Activated T-helper 2 cell treated with anti-CD3 and anti-CD28 coated beads, Interferon-gamma antibody, Interleukin-2, Interleukin-4, amounts not matched to agents 10 μg/mL and 5 μg/mL and 100 μg/mL, durations not matched to agents 14 hours and 24 hours and 36 hours (primary cell): ENCODE data around the gene MYRFL. TPM values are rescaled to one million over a fixed set of nuclear protein-coding genes. Genes with fewer than 3 reads are reported as not detected.
"Not testable (repeated sequence)": the region's sequence is repeated elsewhere in the genome, so short reads cannot be mapped to it uniquely, and the experiment has no call there.

Experiments
- DNase-seq: peaks from one replicate; pipeline ENCODE4 v3.0.0; 2021; ENCODE audit warnings: low spot score
- H3K27ac Mint-ChIP-seq: one replicate; pipeline ENCODE4 v1.8.0; 2021; ENCODE audit warnings: mixed read lengths
- H3K27me3 Mint-ChIP-seq: one replicate; pipeline ENCODE4 v1.8.0; 2021; ENCODE audit warnings: low read depth, mixed read lengths
- H3K36me3 Mint-ChIP-seq: one replicate; pipeline ENCODE4 v1.8.0; 2021; ENCODE audit warnings: low read depth, mixed read lengths
- H3K4me1 Mint-ChIP-seq: one replicate; pipeline ENCODE4 v1.8.0; 2021; ENCODE audit warnings: low read depth, mixed read lengths
- H3K4me3 Mint-ChIP-seq: one replicate; pipeline ENCODE4 v1.8.0; 2021; ENCODE audit warnings: low read depth, mild to moderate bottlenecking, moderate library complexity, mixed read lengths
- H3K9me3 Mint-ChIP-seq: one replicate; pipeline ENCODE4 v1.8.0; 2021; ENCODE audit warnings: mixed read lengths
- intact Hi-C: fragments of 100-400 bp; cut with micrococcal nuclease; formaldehyde crosslinking; loops from one replicate; pipeline ENCODE4 v1.15.1; 2023
- total RNA-seq: library from RNA; stranded (reverse); gene quantifications from 2 replicates; pipeline ENCODE4 v1.2.3, GENCODE V29; 2022

MYRFL gene
- total RNA-seq, 1 donor from 2014 or later, result not detected

DNA sequence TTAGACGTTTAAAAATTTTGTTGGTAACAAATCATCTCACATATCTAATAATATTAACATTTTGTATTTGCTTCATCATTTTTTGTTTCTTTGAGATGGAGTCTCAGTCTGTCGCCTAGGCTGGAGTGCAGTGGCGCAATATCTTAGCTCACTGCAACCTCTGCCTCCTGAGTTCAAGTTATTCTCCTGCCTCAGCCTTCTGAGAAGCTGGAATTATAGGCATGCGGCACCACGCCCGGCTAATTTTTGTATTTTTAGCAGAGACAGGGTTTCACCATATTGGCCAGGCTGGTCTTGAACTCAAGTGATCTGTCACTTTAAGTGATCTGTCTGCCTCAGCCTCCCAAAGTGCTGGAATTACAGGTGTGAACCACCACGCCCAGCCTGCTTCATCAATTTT is 169.1 kb downstream of the MYRFL start:
- intact Hi-C loops, H3K4me3 Mint-ChIP-seq, DNase-seq: not testable (repeated sequence)

DNA sequence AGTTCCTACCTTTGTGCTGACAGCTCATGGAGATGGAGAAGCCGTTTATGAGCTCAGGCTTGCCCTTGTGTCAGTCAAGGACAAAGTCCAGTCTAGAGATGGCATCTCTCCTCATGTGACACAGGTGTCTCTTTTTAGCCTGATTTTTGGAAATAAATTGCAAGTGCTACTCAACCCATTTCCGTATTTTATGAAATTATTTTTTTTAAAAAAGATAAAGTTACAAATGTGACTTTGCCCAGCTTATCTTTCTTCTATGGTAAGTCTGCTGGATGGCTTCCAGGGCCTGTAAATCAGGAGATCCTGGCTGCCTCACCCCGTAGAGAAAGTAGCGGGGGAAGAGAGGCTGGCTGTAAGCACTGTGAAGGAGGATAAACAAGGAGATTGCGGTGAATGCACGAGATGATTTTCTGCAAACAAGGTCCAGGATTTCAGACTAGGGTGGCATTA is 169.7 kb downstream of the MYRFL start:
- Mint-ChIP-seq H3K27me3 (no peaks in the 10 kb centered on the region), H3K27ac (no peak overlapping the region), H3K9me3 (no peaks in the 10 kb centered on the region), H3K36me3 (no peaks in the 10 kb centered on the region), H3K4me1 (no peaks in the 10 kb centered on the region), H3K4me3 (no peak overlapping the region)
- DNase-seq, result no peak
- intact Hi-C loops, result no loop called here

More for the DNA sequence above, 169.1 kb downstream of the MYRFL start:
- not testable (repeated sequence) for H3K4me1 Mint-ChIP-seq, H3K9me3 Mint-ChIP-seq, H3K27ac Mint-ChIP-seq, H3K27me3 Mint-ChIP-seq, H3K36me3 Mint-ChIP-seq

DNA sequence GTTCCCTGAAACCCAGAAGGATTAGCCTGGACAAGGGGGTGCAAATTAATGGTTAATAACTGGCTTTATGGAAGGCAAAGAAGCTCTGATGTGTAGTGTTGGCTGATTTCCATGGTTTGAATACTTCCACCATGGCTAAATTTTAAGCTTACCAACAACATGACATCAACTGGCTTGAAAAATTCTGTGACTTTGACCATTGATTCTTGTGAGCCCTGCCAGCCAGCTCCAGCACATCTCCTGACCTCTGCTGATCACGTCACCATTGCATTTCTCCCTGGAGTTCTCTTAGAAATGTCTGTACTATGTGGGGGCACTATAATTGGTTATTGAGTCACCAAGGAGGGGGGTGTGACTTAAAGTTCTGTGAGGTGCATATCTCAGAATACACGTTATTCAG is 171.2 kb downstream of the MYRFL start:
- no peaks in the 10 kb centered on the region for H3K4me1 Mint-ChIP-seq
- DNase-seq, result no peak
- no peaks in the 10 kb centered on the region for H3K27me3 Mint-ChIP-seq
- no peaks in the 10 kb centered on the region for H3K9me3 Mint-ChIP-seq
- intact Hi-C loops, result no loop called here
- H3K36me3 Mint-ChIP-seq, result no peaks in the 10 kb centered on the region
- no peak overlapping the region for H3K27ac Mint-ChIP-seq
- no peak overlapping the region for H3K4me3 Mint-ChIP-seq

DNA sequence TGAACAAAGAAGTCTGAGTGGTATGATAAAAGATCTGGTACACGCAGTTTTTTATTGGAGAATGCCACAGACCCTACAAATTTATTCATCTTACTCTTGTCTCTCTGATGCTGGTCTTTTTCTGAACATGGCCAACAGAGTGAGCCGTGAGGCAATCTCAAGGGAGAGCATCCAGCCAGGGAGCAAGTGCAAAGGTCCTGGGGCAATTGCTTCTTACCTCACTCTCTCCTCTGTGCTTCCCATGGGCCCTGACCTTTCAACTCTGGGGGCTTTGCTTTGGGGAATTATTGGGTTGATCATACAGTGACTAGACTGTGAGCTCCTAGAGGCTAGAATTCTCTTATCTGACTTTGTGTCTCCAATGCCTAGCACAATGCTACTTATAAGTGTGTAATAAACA is 171.7 kb downstream of the MYRFL start:
- Mint-ChIP-seq H3K9me3 (no peaks in the 10 kb centered on the region), H3K36me3 (no peaks in the 10 kb centered on the region), H3K4me1 (no peaks in the 10 kb centered on the region), H3K27me3 (no peaks in the 10 kb centered on the region), H3K27ac (no peak overlapping the region), H3K4me3 (no peak overlapping the region)
- intact Hi-C loops, result no loop called here
- no peak for DNase-seq

DNA sequence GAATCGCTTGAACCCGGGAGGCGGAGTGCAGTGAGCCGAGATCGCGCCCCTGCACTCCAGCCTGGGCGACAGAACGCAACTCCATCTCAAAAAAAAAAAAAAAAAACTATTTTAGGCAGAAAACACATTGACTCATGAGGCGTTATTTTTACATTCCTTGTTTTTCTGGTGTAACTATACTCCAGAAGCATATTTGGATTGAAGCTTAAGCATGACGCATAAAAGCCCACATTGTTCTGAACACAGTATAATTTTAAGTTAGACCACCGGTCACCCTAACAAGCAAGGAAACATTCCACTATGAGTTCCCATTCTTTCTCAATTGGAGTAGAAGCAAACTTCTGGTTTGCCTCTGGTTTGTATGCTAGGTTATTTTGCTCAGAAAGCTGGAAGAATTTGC is 173.0 kb downstream of the MYRFL start:
- H3K4me1 Mint-ChIP-seq, result no peaks in the 10 kb centered on the region
- H3K36me3 Mint-ChIP-seq, result no peaks in the 10 kb centered on the region
- no peak overlapping the region for H3K27ac Mint-ChIP-seq
- no peaks in the 10 kb centered on the region for H3K27me3 Mint-ChIP-seq
- intact Hi-C loops, result no loop called here
- no peak for DNase-seq
- no peaks in the 10 kb centered on the region for H3K9me3 Mint-ChIP-seq
- no peak overlapping the region for H3K4me3 Mint-ChIP-seq

DNA sequence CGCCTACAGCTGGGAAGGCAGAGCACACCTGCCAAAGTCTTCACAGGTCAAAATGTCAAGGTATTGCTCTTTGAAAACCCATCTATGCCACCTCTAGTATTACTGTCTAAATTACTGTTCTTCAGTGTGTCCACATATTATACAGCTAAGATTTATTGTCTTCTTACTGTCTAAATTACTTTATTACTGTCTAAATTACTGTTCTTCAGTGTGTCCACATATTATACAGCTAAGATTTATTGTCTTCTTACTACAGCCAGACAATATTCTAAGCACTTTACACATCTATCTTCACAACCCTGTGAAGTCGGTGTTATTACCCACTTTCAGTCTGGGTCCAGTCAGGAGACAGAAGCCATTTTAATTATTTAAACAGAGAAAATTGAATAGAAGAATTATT is 173.9 kb downstream of the MYRFL start:
- no peak overlapping the region for H3K4me3 Mint-ChIP-seq
- no peak for DNase-seq
- H3K4me1 Mint-ChIP-seq, result no peaks in the 10 kb centered on the region
- H3K9me3 Mint-ChIP-seq, result no peaks in the 10 kb centered on the region
- intact Hi-C loops, result no loop called here
- no peaks in the 10 kb centered on the region for H3K27me3 Mint-ChIP-seq
- no peak overlapping the region for H3K27ac Mint-ChIP-seq
- H3K36me3 Mint-ChIP-seq, result no peaks in the 10 kb centered on the region

DNA sequence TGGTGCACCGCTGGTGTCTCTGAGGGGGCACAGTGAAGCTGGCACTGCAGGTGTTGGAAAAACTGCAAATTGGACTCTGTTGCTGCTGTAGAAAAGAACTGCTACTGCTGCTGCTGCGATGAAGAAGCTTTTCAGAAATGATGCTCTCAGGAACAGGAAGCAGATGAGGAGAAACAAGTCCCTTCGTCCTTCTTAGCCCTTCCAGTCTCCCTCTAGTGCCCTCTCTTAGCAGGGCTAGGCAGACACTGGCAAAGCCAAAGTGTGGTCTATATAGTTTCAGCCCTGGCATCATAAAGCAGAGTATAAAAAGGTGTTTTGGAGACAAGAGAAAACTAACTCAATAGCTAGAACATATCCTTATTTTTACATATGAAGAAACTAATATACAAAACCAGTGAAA is 174.5 kb downstream of the MYRFL start:
- intact Hi-C loops, result no loop called here
- no peaks in the 10 kb centered on the region for H3K27me3 Mint-ChIP-seq

DNA sequence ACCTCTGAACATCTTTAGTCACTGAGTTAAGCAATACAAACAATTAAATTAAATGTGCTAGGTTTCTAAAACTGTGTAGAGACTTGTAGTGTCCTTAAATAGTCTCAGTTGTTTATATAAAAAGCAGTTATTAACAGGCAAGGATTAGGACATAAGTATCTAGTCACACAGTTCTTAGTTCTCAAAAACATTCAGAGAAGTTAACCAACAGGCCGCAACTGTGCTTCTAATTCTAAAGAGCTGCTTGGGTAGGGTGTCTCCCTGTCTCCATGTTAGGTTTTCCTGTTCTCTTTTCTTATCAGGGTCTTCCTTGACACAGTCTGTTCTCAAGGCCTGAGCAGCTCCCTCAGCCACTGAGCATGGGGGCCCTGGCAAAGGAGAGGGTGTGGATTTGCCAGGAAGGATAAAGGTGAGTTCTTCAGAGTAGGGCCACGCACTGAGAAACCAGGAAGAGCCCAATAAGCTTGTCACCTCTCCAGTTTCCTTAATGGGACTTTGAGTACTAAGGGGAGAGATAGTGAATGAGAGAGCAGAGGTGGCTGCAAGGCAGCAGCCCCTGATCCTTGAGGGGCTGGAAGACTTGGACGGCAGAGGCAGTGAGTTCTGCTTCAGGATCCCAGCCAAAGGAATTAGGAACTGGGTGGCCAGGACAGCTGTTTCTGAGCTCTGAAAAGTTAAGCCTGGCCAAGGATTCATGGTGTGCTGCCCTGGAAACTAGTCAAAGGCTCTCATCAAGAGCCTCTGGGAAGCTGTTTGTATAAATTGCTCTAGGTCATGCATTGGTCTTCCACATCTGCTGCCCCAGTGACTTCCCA is 177.3 kb downstream of the MYRFL start:
- intact Hi-C loops, result no loop called here
- H3K4me1 Mint-ChIP-seq, result no peaks in the 10 kb centered on the region
- H3K27ac Mint-ChIP-seq, result no peak overlapping the region
- no peaks in the 10 kb centered on the region for H3K9me3 Mint-ChIP-seq
- no peaks in the 10 kb centered on the region for H3K36me3 Mint-ChIP-seq
- H3K27me3 Mint-ChIP-seq, result no peaks in the 10 kb centered on the region
- no peak overlapping the region for H3K4me3 Mint-ChIP-seq
- no peak for DNase-seq

More for the DNA sequence above, 174.5 kb downstream of the MYRFL start:
- no peak overlapping the region for H3K4me3 Mint-ChIP-seq
- no peaks in the 10 kb centered on the region for H3K4me1 Mint-ChIP-seq
- DNase-seq, result no peak
- H3K27ac Mint-ChIP-seq, result no peak overlapping the region
- no peaks in the 10 kb centered on the region for H3K9me3 Mint-ChIP-seq
- H3K36me3 Mint-ChIP-seq, result no peaks in the 10 kb centered on the region

DNA sequence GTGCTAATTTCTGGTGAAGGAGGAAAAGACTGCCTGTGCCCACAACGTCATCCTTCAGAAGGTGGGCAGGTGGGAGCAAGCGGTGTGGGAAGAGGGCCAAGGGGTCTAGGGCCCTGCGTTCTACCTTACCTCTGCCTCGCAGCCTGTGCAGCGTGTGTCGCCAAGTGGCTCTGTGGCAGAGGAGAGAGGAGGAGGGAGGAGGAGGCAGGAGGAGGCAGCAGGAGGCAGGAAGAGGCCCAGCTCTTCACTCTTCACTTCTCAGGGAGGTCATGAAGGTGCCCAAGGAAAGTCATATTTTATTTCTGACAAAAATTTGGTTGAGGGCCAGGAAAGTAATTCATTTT is 177.9 kb downstream of the MYRFL start:
- Mint-ChIP-seq H3K4me3 (no peak overlapping the region), H3K9me3 (no peaks in the 10 kb centered on the region), H3K27ac (no peak overlapping the region), H3K27me3 (no peaks in the 10 kb centered on the region), H3K4me1 (no peaks in the 10 kb centered on the region), H3K36me3 (no peaks in the 10 kb centered on the region)
- intact Hi-C loops, result no loop called here
- no peak for DNase-seq

DNA sequence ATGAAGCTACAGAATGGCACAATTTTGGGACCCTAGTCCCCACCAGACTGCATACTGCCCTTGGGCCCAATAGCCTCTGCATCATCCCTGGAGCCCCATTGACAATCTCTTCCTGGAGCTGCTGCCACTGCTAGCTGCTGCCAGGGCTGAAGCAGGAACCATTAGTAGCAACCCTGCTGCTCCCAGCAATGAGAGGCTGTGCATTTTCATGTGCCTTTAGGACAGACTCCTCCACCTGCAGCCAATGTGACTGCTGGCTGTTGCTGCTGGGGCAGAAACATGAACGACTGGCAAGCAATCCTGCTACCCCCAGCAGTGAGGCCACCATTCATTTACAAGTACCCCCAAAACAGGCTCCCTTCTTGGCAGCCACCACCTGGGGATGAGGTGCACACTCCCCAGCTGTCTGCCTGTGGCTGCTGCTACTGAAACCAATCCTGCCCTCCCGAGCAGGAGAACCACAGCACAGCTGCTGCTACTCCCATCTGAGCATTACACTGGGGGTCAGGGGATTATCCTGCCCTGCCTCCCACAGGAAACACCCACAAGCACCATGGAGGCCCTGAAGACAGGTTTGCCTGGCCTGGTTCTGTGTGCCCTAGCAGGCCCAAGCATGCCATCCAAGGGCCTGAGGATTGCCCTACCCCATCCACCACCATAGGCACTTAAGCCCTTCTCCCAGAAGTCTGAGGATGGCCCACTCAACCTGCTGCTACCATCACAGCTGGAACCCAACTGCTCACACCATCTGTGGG is 181.0 kb downstream of the MYRFL start:
- Mint-ChIP-seq H3K36me3 (no peaks in the 10 kb centered on the region), H3K27ac (no peak overlapping the region), H3K9me3 (peaks cover 16% of the 10 kb centered on the region), H3K4me1 (peaks cover 2% of the 10 kb centered on the region), H3K27me3 (no peaks in the 10 kb centered on the region), H3K4me3 (no peak overlapping the region)
- intact Hi-C loops, result no loop called here
- no peak for DNase-seq

DNA sequence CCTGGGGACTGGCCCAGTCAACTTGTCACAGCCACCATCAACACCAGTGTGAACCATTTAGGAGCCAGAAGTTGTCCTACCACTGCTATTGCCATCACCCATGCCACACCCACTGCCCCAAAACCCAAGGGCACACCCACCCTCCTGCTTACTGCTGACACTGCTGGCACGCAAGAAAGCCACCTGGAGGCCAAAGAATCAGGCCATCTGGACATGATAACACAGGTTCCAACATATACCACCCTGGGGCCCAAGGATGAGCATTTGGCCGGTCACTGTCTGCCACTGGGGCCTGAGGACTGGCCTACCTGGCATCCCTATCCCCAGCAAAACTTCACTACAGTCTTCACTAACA is 181.6 kb downstream of the MYRFL start:
- Mint-ChIP-seq H3K27me3 (no peaks in the 10 kb centered on the region), H3K4me1 (peaks cover 2% of the 10 kb centered on the region), H3K36me3 (no peaks in the 10 kb centered on the region), H3K4me3 (no peak overlapping the region), H3K9me3 (peaks cover 20% of the 10 kb centered on the region), H3K27ac (no peak overlapping the region)
- intact Hi-C loops, result no loop called here
- DNase-seq, result no peak

DNA sequence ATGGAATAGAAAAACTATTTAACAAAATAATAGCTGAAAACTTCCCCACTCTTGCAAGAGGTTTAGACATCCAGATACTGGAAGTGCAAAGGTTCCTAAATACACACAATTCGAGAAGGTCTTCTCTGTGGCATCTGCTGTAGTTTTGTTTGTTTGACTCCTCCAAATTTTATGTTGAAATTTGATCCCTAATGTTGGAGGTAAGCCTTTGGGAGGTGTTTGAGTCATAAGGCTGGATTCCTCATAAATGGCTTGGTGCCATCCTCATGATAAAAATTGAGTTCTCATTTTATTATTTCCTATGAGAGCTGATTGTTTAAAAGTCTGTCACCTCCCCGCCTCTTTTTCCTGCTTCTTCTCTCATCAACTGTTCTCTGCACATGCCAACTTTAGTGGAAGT is 182.7 kb downstream of the MYRFL start:
- Mint-ChIP-seq H3K4me1 (peaks cover 2% of the 10 kb centered on the region), H3K36me3 (no peaks in the 10 kb centered on the region)

More for the DNA sequence above, 182.7 kb downstream of the MYRFL start:
- H3K4me3 Mint-ChIP-seq, result no peak overlapping the region
- no peaks in the 10 kb centered on the region for H3K27me3 Mint-ChIP-seq
- peaks cover 20% of the 10 kb centered on the region for H3K9me3 Mint-ChIP-seq
- H3K27ac Mint-ChIP-seq, result no peak overlapping the region
- no peak for DNase-seq
- intact Hi-C loops, result no loop called here
